ENCODE results near the gene GJB3.
"Not testable (repeated sequence)": the region's sequence is repeated elsewhere in the genome, so short reads cannot be mapped to it uniquely, and the experiment has no call there.

GJB3 gene

GRCh38 chr1:34816332-34816731 is 35.3 kb downstream of the GJB3 start:
- H3K27me3 Mint-ChIP-seq, result no peaks in the 10 kb centered on the region
- DNase-seq (no peak), ATAC-seq (no peak)
- no peak overlapping the region for H3K27ac Mint-ChIP-seq
- no peaks in the 10 kb centered on the region for H3K9me3 Mint-ChIP-seq
- H3K4me3 Mint-ChIP-seq, result no peak overlapping the region
- H3K4me1 Mint-ChIP-seq, result no peaks in the 10 kb centered on the region
- H3K36me3 Mint-ChIP-seq (ENCODE audit: low read depth), result peaks cover 2% of the 10 kb centered on the region

- no peak overlapping the region for H3K4me3 Mint-ChIP-seq
- H3K27ac Mint-ChIP-seq, result no peak overlapping the region
- H3K27me3 Mint-ChIP-seq, result no peaks in the 10 kb centered on the region
- no peaks in the 10 kb centered on the region for H3K4me1 Mint-ChIP-seq
- no peak for DNase-seq
- peaks cover 2% of the 10 kb centered on the region for H3K36me3 Mint-ChIP-seq (ENCODE audit: low read depth)
- ATAC-seq, result no peak
- H3K9me3 Mint-ChIP-seq, result no peaks in the 10 kb centered on the region
Observed at GRCh38 chr1:34816778-34817177, 35.8 kb downstream of the GJB3 start.

GRCh38 chr1:34818862-34819261 is 37.8 kb downstream of the GJB3 start:
- not testable (repeated sequence) for H3K4me1 Mint-ChIP-seq; H3K9me3 Mint-ChIP-seq; ATAC-seq; H3K27me3 Mint-ChIP-seq; DNase-seq; H3K36me3 Mint-ChIP-seq (ENCODE audit: low read depth); H3K4me3 Mint-ChIP-seq; H3K27ac Mint-ChIP-seq

- Mint-ChIP-seq H3K4me3 (no peak overlapping the region), H3K36me3 (ENCODE audit: low read depth) (peaks cover 2% of the 10 kb centered on the region), H3K9me3 (no peaks in the 10 kb centered on the region), H3K4me1 (no peaks in the 10 kb centered on the region), H3K27ac (no peak overlapping the region), H3K27me3 (no peaks in the 10 kb centered on the region)
- no peak for DNase-seq
- no peak for ATAC-seq
Observed at GRCh38 chr1:34822202-34822601, 41.2 kb downstream of the GJB3 start.

GRCh38 chr1:34824817-34825454 is 43.9 kb downstream of the GJB3 start:
- Mint-ChIP-seq H3K4me3 (no peak overlapping the region), H3K27ac (no peak overlapping the region), H3K27me3 (no peaks in the 10 kb centered on the region), H3K4me1 (no peaks in the 10 kb centered on the region), H3K9me3 (no peaks in the 10 kb centered on the region), H3K36me3 (ENCODE audit: low read depth) (no peaks in the 10 kb centered on the region)
- ATAC-seq (no peak), DNase-seq (no peak)

GRCh38 chr1:34825455-34826091 is 44.6 kb downstream of the GJB3 start:
- Mint-ChIP-seq H3K27me3 (no peaks in the 10 kb centered on the region), H3K36me3 (ENCODE audit: low read depth) (no peaks in the 10 kb centered on the region), H3K4me1 (no peaks in the 10 kb centered on the region), H3K4me3 (no peak overlapping the region), H3K27ac (no peak overlapping the region), H3K9me3 (no peaks in the 10 kb centered on the region)
- ATAC-seq, result no peak
- DNase-seq, result no peak

GRCh38 chr1:34827341-34827941 is 46.4 kb downstream of the GJB3 start:
- H3K4me3 Mint-ChIP-seq, result no peak overlapping the region
- ATAC-seq, result no peak
- no peaks in the 10 kb centered on the region for H3K9me3 Mint-ChIP-seq

GRCh38 chr1:34828611-34829010 is 47.6 kb downstream of the GJB3 start:
- Mint-ChIP-seq H3K27ac (no peak overlapping the region), H3K27me3 (no peaks in the 10 kb centered on the region), H3K4me3 (no peak overlapping the region), H3K9me3 (no peaks in the 10 kb centered on the region), H3K36me3 (ENCODE audit: low read depth) (no peaks in the 10 kb centered on the region), H3K4me1 (no peaks in the 10 kb centered on the region)
- DNase-seq, result no peak
- ATAC-seq, result no peak

More at GRCh38 chr1:34827341-34827941, 46.4 kb downstream of the GJB3 start:
- H3K27me3 Mint-ChIP-seq, result no peaks in the 10 kb centered on the region
- no peak overlapping the region for H3K27ac Mint-ChIP-seq
- H3K4me1 Mint-ChIP-seq, result no peaks in the 10 kb centered on the region
- no peaks in the 10 kb centered on the region for H3K36me3 Mint-ChIP-seq (ENCODE audit: low read depth)
- no peak for DNase-seq

GRCh38 chr1:34829250-34829649 is 48.2 kb downstream of the GJB3 start:
- Mint-ChIP-seq H3K36me3 (ENCODE audit: low read depth) (no peaks in the 10 kb centered on the region), H3K27me3 (no peaks in the 10 kb centered on the region), H3K27ac (no peak overlapping the region), H3K4me1 (no peaks in the 10 kb centered on the region), H3K4me3 (no peak overlapping the region), H3K9me3 (no peaks in the 10 kb centered on the region)
- DNase-seq, result no peak
- ATAC-seq, result no peak

GRCh38 chr1:34831721-34832246 is 50.8 kb downstream of the GJB3 start:
- H3K4me1 Mint-ChIP-seq, result no peaks in the 10 kb centered on the region
- no peaks in the 10 kb centered on the region for H3K36me3 Mint-ChIP-seq (ENCODE audit: low read depth)
- no peak overlapping the region for H3K27ac Mint-ChIP-seq
- H3K9me3 Mint-ChIP-seq, result no peaks in the 10 kb centered on the region
- ATAC-seq, result no peak
- no peak overlapping the region for H3K4me3 Mint-ChIP-seq
- no peak for DNase-seq
- H3K27me3 Mint-ChIP-seq, result no peaks in the 10 kb centered on the region

- Mint-ChIP-seq H3K9me3 (no peaks in the 10 kb centered on the region), H3K36me3 (ENCODE audit: low read depth) (no peaks in the 10 kb centered on the region), H3K4me3 (no peak overlapping the region), H3K27me3 (no peaks in the 10 kb centered on the region), H3K27ac (no peak overlapping the region), H3K4me1 (no peaks in the 10 kb centered on the region)
- DNase-seq (no peak), ATAC-seq (no peak)
Observed at GRCh38 chr1:34833711-34834110, 52.7 kb downstream of the GJB3 start.
